ENCODE data around the gene MLLT6. TPM values are rescaled to one million over a fixed set of nuclear protein-coding genes. Genes with fewer than 3 reads are reported as not detected.
A peak's percentile ranks its signal among the peaks of the same experiment; 100 is the strongest.

The MLLT6 gene
- total RNA-seq, 1 experiment from 2014 or later = 24.7 TPM

GRCh38 chr17:38676706-38677504 lies 28.2 kb upstream of the MLLT6 start:
- Histone ChIP-seq H3K4me1 (ENCODE audit: insufficient read depth, low read length) (peaks cover 12% of the 10 kb centered on the region; the same call in 1 of the 2 replicates), H3K4me2 (ENCODE audit: low read length) (peak overlapping the region; percentile 51; the same call in 1 of the 2 replicates), H3F3A (ENCODE audit: low read length, unreplicated experiment) (no peaks in the 10 kb centered on the region), H3K9me3 (ENCODE audit: low read length) (no peaks in the 10 kb centered on the region), H3K79me2 (ENCODE audit: low read length) (no peaks in the 10 kb centered on the region), H3K36me3 (ENCODE audit: low read depth, low read length) (no peaks in the 10 kb centered on the region), H3K27me3 (ENCODE audit: low read length) (no peaks in the 10 kb centered on the region), H3K9me2 (replicated peaks; ENCODE audit: low read length) (no peaks in the 10 kb centered on the region), H3K9ac (ENCODE audit: low read length) (no peak overlapping the region), H3K27ac (ENCODE audit: low read length) (no peak overlapping the region), H2AFZ (ENCODE audit: low read length) (peak overlapping the region; percentile 79), H3K4me3 (ENCODE audit: low read length) (no peak overlapping the region), H4K20me1 (ENCODE audit: low read length) (no peaks in the 10 kb centered on the region)
- TF ChIP-seq CTCF (conservative IDR thresholded peaks at IDR 0.05; ENCODE audit: low read depth, low read length) (peak; percentile 80), EZH2phosphoT487 (IDR thresholded peaks at IDR 0.05; ENCODE audit: borderline replicate concordance, low read length) (no peak)
- BruUV-seq (replicated peaks) = no TSS peak
- intact Hi-C loops (cut with micrococcal nuclease) = loop anchor here (2.0 kb wide), 1 partner anchor 58 kb away; no protein-coding TSS in a partner anchor
- DNase-seq = peak; percentile 81
- ChIA-PET CTCF (no interaction called here), POLR2A (ENCODE audit: unreplicated experiment) (no interaction called here)
- ATAC-seq = peak; percentile 66

GRCh38 chr17:38677819-38678218 lies 27.3 kb upstream of the MLLT6 start:
- no peaks in the 10 kb centered on the region for H3K27me3 ChIP-seq (ENCODE audit: low read length)
- no peaks in the 10 kb centered on the region for H3K36me3 ChIP-seq (ENCODE audit: low read depth, low read length)
- H2AFZ ChIP-seq (ENCODE audit: low read length) = no peak overlapping the region
- H3K9me2 ChIP-seq (replicated peaks; ENCODE audit: low read length) = no peaks in the 10 kb centered on the region
- H3K79me2 ChIP-seq (ENCODE audit: low read length) = no peaks in the 10 kb centered on the region
- H4K20me1 ChIP-seq (ENCODE audit: low read length) = no peaks in the 10 kb centered on the region
- H3K4me2 ChIP-seq (ENCODE audit: low read length) = no peak overlapping the region
- no TSS peak for BruUV-seq (replicated peaks)
- ChIA-PET CTCF (no interaction called here), POLR2A (ENCODE audit: unreplicated experiment) (no interaction called here)
- TF ChIP-seq CTCF (conservative IDR thresholded peaks at IDR 0.05; ENCODE audit: low read depth, low read length) = no peak
- no peak for TF ChIP-seq EZH2 (IDR thresholded peaks at IDR 0.05; ENCODE audit: low read length, unreplicated experiment)
- no peak for TF ChIP-seq EZH2phosphoT487 (IDR thresholded peaks at IDR 0.05; ENCODE audit: borderline replicate concordance, low read length)
- no peaks in the 10 kb centered on the region for H3F3A ChIP-seq (ENCODE audit: low read length, unreplicated experiment)
- no peaks in the 10 kb centered on the region for H3K9me3 ChIP-seq (ENCODE audit: low read length)
- no peak overlapping the region for H3K9ac ChIP-seq (ENCODE audit: low read length)
- no peak overlapping the region for H3K4me3 ChIP-seq (ENCODE audit: low read length)
- DNase-seq (no peak), ATAC-seq (no peak)
- H3K27ac ChIP-seq (ENCODE audit: low read length) = no peak overlapping the region
- H3K4me1 ChIP-seq (ENCODE audit: insufficient read depth, low read length) = peaks cover 12% of the 10 kb centered on the region; the same call in 1 of the 2 replicates
- intact Hi-C loops (cut with micrococcal nuclease) = loop anchor here (2.0 kb wide), 1 partner anchor 57 kb away; no protein-coding TSS in a partner anchor

GRCh38 chr17:38681096-38681495 lies 24.0 kb upstream of the MLLT6 start:
- Histone ChIP-seq H3K79me2 (ENCODE audit: low read length) (no peaks in the 10 kb centered on the region), H3F3A (ENCODE audit: low read length, unreplicated experiment) (no peaks in the 10 kb centered on the region), H3K4me1 (ENCODE audit: insufficient read depth, low read length) (0 out of 2 replicates have a peak, but pooled peaks cover 7% of the 10 kb centered on the region), H3K27me3 (ENCODE audit: low read length) (no peaks in the 10 kb centered on the region), H4K20me1 (ENCODE audit: low read length) (no peaks in the 10 kb centered on the region), H3K36me3 (ENCODE audit: low read depth, low read length) (no peaks in the 10 kb centered on the region), H3K9ac (ENCODE audit: low read length) (no peak overlapping the region), H3K4me2 (ENCODE audit: low read length) (no peak overlapping the region), H2AFZ (ENCODE audit: low read length) (no peak overlapping the region), H3K9me2 (replicated peaks; ENCODE audit: low read length) (no peaks in the 10 kb centered on the region), H3K4me3 (ENCODE audit: low read length) (no peak overlapping the region), H3K27ac (ENCODE audit: low read length) (no peak overlapping the region), H3K9me3 (ENCODE audit: low read length) (no peaks in the 10 kb centered on the region)
- no TSS peak for BruUV-seq (replicated peaks)
- CTCF ChIA-PET = no interaction called here
- ATAC-seq (no peak), DNase-seq (no peak)
- POLR2A ChIA-PET (ENCODE audit: unreplicated experiment) = no interaction called here
- TF ChIP-seq EZH2phosphoT487 (IDR thresholded peaks at IDR 0.05; ENCODE audit: borderline replicate concordance, low read length) = no peak
- no peak for TF ChIP-seq CTCF (conservative IDR thresholded peaks at IDR 0.05; ENCODE audit: low read depth, low read length)
- no peak for TF ChIP-seq EZH2 (IDR thresholded peaks at IDR 0.05; ENCODE audit: low read length, unreplicated experiment)
- intact Hi-C loops (cut with micrococcal nuclease) = no loop called here
